ENCODE measurements around the gene EFCAB10. TPM values are rescaled to one million over a fixed set of nuclear protein-coding genes. Genes with fewer than 3 reads are reported as not detected.

Gene EFCAB10
- total and polyA plus RNA-seq, 2 of the 13 experiments (the other 11 are each of a cell fraction or from before 2014, with no cell fraction given): 0.40 TPM; not detected in 1

- TF ChIP-seq HNF4A (CRISPR knock-in tag; IDR thresholded peaks at IDR 0.05) (0 out of 2 replicates have a peak, but pooled peaks have one; percentile 30), SMC3 (IDR thresholded peaks at IDR 0.05; ENCODE audit: low read length) (peak; percentile 59; the same call in 1 of the 2 replicates), CTCF (CRISPR knock-in tag; IDR thresholded peaks at IDR 0.05) (peak; percentile 84), THRA (CRISPR knock-in tag; IDR thresholded peaks at IDR 0.05; ENCODE audit: borderline replicate concordance) (0 out of 2 replicates have a peak, but pooled peaks have one; percentile 17)
These were observed 8.2 kb upstream of the EFCAB10 start (continued) for GRCh38 chr7:105589356-105590077.

GRCh38 chr7:105587909-105588635, 6.8 kb upstream of the EFCAB10 start:
- H3K4me2 ChIP-seq (ENCODE audit: low read depth, low read length): no peak overlapping the region
- CTCF ChIA-PET (ENCODE audit: low intra/inter-chr PET ratio, low total read pairs): no interaction called here
- DNase-seq (ENCODE audit: low spot score) (no peak), ATAC-seq (no peak), FAIRE-seq (no peak)
- peaks cover 9% of the 10 kb centered on the region for H3K4me1 ChIP-seq (ENCODE audit: insufficient read depth, low read length)
- no peaks in the 10 kb centered on the region for H3K36me3 ChIP-seq (replicated peaks in 1 of 2; ENCODE audit: control insufficient read depth in 1 of 2, insufficient read depth in 2 of 2, low read length in 2 of 2)
- intact Hi-C loops (cut with micrococcal nuclease; ENCODE audit: unreplicated experiment) (no loop called here), in situ Hi-C loops (cut with HindIII; ENCODE audit: extremely low pct_ligation_motif_present, low pct_unique_long_range_greater_than_20kb) (no loop called here)
- H2AFZ ChIP-seq (ENCODE audit: low read length): no peak overlapping the region
- H3K9ac ChIP-seq (ENCODE audit: insufficient read depth, low read depth, low read length): no peak overlapping the region
- no peaks in the 10 kb centered on the region for H3K9me3 ChIP-seq (ENCODE audit: low read length)
- no peaks in the 10 kb centered on the region for H3K79me2 ChIP-seq (ENCODE audit: insufficient read depth, low read length)
- 60% methylated on average over 12 of the region's 12 CpGs for WGBS (ENCODE audit: low lambda C conversion rate)
- no peak overlapping the region for H3K4me3 ChIP-seq (replicated peaks in 1 of 3; ENCODE audit: insufficient read depth in 1 of 3, low read depth in 2 of 3, low read length in 3 of 3)
- no TSS peak for BruUV-seq (replicated peaks)
- POLR2A ChIA-PET: no interaction called here
- no peak overlapping the region for H3K27ac ChIP-seq (ENCODE audit: extremely low read length, insufficient read depth, low read length)
- H4K20me1 ChIP-seq (ENCODE audit: insufficient read depth, low read length): no peaks in the 10 kb centered on the region
- no peaks in the 10 kb centered on the region; a peak in 1 of 5 replicates for H3K27me3 ChIP-seq (ENCODE audit: control insufficient read depth in 1 of 2, insufficient read depth in 2 of 2, low read length in 2 of 2)
- no peak for TF ChIP-seq ELF3 (CRISPR knock-in tag; IDR thresholded peaks at IDR 0.05)
- TF ChIP-seq AKAP8 (CRISPR knock-in tag; IDR thresholded peaks at IDR 0.05): no peak
- TF ChIP-seq GATAD1 (CRISPR knock-in tag; IDR thresholded peaks at IDR 0.05): no peak
- TF ChIP-seq PRPF4 (IDR thresholded peaks at IDR 0.05; ENCODE audit: low read depth, low read length, poor library complexity, severe bottlenecking): no peak
- no peak for TF ChIP-seq ZNF121 (CRISPR knock-in tag; IDR thresholded peaks at IDR 0.05)
- TF ChIP-seq ZNF619 (CRISPR knock-in tag; IDR thresholded peaks at IDR 0.05): no peak
- TF ChIP-seq KMT2A (CRISPR knock-in tag; IDR thresholded peaks at IDR 0.05): no peak
- no peak for TF ChIP-seq PHF20 (CRISPR knock-in tag; IDR thresholded peaks at IDR 0.05)
- TF ChIP-seq ISX (CRISPR knock-in tag; conservative IDR thresholded peaks at IDR 0.05): no peak
- no peak for TF ChIP-seq PAF1 (CRISPR knock-in tag; IDR thresholded peaks at IDR 0.05)
- no peak for TF ChIP-seq CENPBD1 (CRISPR knock-in tag; IDR thresholded peaks at IDR 0.05; ENCODE audit: borderline replicate concordance, low read depth)
- TF ChIP-seq ZNF280D (CRISPR knock-in tag; IDR thresholded peaks at IDR 0.05): no peak
